ENCODE measurements around the gene PRKAA2. TPM values are rescaled to one million over a fixed set of nuclear protein-coding genes. Genes with fewer than 3 reads are reported as not detected.

The PRKAA2 gene
- total RNA-seq, 2 donors from 2014 or later = 1.6 to 6.8 TPM

GRCh38 chr1:56676571-56677035 is 31.5 kb downstream of the PRKAA2 start:
- H3K4me1 ChIP-seq = no peaks in the 10 kb centered on the region
- DNase-seq = no peak
- intact Hi-C loops (cut with DNase I) = no loop called here
- no peaks in the 10 kb centered on the region for H3K9me3 ChIP-seq
- H3K27ac ChIP-seq = no peak overlapping the region
- H3K27me3 ChIP-seq = no peaks in the 10 kb centered on the region
- H3K36me3 ChIP-seq = no peaks in the 10 kb centered on the region
- TF ChIP-seq, protein P1, sequence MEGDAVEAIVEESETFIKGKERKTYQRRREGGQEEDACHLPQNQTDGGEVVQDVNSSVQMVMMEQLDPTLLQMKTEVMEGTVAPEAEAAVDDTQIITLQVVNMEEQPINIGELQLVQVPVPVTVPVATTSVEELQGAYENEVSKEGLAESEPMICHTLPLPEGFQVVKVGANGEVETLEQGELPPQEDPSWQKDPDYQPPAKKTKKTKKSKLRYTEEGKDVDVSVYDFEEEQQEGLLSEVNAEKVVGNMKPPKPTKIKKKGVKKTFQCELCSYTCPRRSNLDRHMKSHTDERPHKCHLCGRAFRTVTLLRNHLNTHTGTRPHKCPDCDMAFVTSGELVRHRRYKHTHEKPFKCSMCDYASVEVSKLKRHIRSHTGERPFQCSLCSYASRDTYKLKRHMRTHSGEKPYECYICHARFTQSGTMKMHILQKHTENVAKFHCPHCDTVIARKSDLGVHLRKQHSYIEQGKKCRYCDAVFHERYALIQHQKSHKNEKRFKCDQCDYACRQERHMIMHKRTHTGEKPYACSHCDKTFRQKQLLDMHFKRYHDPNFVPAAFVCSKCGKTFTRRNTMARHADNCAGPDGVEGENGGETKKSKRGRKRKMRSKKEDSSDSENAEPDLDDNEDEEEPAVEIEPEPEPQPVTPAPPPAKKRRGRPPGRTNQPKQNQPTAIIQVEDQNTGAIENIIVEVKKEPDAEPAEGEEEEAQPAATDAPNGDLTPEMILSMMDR (IDR thresholded peaks at IDR 0.05) = no peak
- H3K9ac ChIP-seq (ENCODE audit: low read depth in 2 of 2, low read length in 2 of 2) = no peak overlapping the region
- no peak overlapping the region for H3K4me3 ChIP-seq

DNA sequence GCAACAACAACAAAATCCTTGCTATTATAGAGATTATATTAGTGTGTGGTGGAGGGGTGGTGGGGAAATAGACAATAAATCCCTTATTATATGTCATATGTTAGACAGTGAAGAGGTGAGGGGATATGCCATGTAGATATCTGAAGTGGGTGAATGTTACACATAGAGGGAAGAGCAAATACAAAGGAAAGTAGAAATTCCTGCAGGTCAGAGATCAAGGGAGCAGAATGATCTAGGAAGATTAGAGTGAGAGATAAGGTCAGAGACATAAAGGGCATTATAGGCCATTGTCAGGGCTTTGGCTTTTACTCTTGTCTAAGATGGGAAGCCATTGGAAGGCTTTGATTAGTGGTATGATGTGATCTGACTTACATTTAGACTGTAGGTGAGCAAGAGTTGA is 38.5 kb downstream of the PRKAA2 start:
- no peak for DNase-seq
- no peaks in the 10 kb centered on the region for H3K9me3 ChIP-seq
- no peak overlapping the region for H3K27ac ChIP-seq
- H3K9ac ChIP-seq (ENCODE audit: low read depth in 2 of 2, low read length in 2 of 2) = no peak overlapping the region
- H3K27me3 ChIP-seq = no peaks in the 10 kb centered on the region
- intact Hi-C loops (cut with DNase I) = no loop called here
- H3K4me3 ChIP-seq = no peak overlapping the region
- H3K4me1 ChIP-seq = no peaks in the 10 kb centered on the region
- TF ChIP-seq, protein P1 (IDR thresholded peaks at IDR 0.05) = no peak
- no peaks in the 10 kb centered on the region for H3K36me3 ChIP-seq

DNA sequence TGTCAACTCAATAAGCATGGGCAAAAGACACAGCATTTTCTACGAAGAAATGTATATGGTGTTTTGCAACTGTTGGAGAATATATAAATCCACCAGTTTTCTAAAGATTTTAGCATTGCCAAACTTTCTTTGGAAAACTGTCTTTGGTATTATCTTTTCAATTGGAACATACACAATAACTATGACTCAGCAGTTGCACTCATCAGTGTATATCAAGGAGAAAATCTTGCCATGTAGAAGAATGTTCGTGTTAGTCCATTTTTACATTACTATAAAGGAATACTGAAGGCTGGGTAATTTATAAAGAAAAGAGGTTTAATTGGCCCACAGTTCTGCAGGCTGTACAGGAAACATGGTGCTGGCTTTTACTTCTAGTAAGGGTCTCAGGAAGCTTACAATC is 41.1 kb downstream of the PRKAA2 start:
- intact Hi-C loops (cut with DNase I) = no loop called here
- Histone ChIP-seq H3K9me3 (no peaks in the 10 kb centered on the region), H3K36me3 (no peaks in the 10 kb centered on the region), H3K4me3 (no peak overlapping the region), H3K27ac (no peak overlapping the region), H3K9ac (ENCODE audit: low read depth in 2 of 2, low read length in 2 of 2) (no peak overlapping the region), H3K27me3 (no peaks in the 10 kb centered on the region), H3K4me1 (no peaks in the 10 kb centered on the region)
- TF ChIP-seq, protein P1 (IDR thresholded peaks at IDR 0.05) = no peak
- no peak for DNase-seq

DNA sequence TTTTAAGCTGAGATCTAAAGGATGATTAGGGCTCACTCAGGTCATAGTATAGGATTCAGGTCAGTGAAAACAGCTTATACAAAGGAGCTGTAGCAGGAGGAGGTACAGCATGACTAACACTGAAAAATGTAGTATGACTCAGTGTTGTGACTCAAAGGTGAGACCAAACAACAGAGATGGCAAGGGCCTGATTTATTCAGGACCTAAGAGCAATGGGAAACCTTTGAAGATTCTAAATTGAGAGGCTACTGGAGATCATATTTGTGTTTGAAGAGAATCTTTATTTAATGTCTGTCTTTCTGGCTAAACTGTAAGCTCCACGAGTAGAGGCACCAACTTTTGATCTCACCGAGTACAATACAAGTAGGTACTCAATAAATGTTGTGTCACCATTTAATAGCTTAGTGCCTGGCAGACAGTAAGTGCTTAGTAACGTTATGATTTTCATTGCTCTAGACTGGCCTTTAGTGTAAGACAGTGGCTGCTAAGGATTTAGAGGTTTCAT is 43.5 kb downstream of the PRKAA2 start:
- Histone ChIP-seq H3K27me3 (no peaks in the 10 kb centered on the region), H3K27ac (no peak overlapping the region), H3K9ac (ENCODE audit: low read depth in 2 of 2, low read length in 2 of 2) (no peak overlapping the region), H3K36me3 (no peaks in the 10 kb centered on the region), H3K4me3 (no peak overlapping the region), H3K9me3 (no peaks in the 10 kb centered on the region), H3K4me1 (no peaks in the 10 kb centered on the region)
- DNase-seq = no peak
- intact Hi-C loops (cut with DNase I) = no loop called here
- TF ChIP-seq, protein P1 (IDR thresholded peaks at IDR 0.05) = no peak

DNA sequence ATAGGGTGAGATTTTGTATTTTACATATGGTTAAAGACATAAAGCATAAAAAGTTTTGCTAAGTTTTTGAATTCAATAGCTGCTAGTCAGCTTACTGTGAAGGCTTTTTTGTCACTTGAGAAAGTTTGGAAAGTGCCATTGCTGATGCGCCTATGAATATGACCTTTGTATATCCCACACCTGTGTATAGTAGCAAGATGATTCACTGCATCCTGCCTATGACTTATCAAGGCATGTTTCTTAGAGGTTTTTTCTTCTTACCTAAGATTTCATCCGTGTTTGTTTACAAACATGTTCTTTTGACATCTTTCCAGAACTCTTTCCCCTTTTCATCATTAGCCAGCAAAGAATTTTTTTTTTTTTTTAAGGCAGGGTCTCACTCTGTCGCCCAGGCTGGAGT is 51.5 kb downstream of the PRKAA2 start:
- DNase-seq = no peak
- Histone ChIP-seq H3K9ac (ENCODE audit: low read depth in 2 of 2, low read length in 2 of 2) (no peak overlapping the region), H3K4me1 (no peaks in the 10 kb centered on the region), H3K4me3 (no peak overlapping the region), H3K36me3 (no peaks in the 10 kb centered on the region), H3K27me3 (no peaks in the 10 kb centered on the region), H3K27ac (no peak overlapping the region), H3K9me3 (no peaks in the 10 kb centered on the region)
- TF ChIP-seq, protein P1 (IDR thresholded peaks at IDR 0.05) = no peak
- intact Hi-C loops (cut with DNase I) = no loop called here
